Measurements from ENCODE around the gene SLC13A2.

The SLC13A2 gene

GRCh38 chr17:28530250-28530649 lies 56.8 kb downstream of the SLC13A2 start:
- H3K4me3 ChIP-seq (ENCODE audit: insufficient read depth in 1 of 2, low read depth in 1 of 2, low read length in 2 of 2): no peak overlapping the region
- peaks cover 13 to 34% of the 10 kb centered on the region in 2 experiments for H3K27me3 ChIP-seq (ENCODE audit: control insufficient read depth in 1 of 2, insufficient read depth in 1 of 2, low read length in 2 of 2)
- H3K36me3 ChIP-seq (ENCODE audit: control insufficient read depth in 1 of 2, insufficient read depth in 2 of 2, low read depth in 1 of 2, low read length in 2 of 2): no peaks in the 10 kb centered on the region
- WGBS: 84% methylated on average over 4 of the region's 4 CpGs
- no peak overlapping the region for H2AK5ac ChIP-seq (ENCODE audit: low read length, severe bottlenecking)
- H2BK12ac ChIP-seq (ENCODE audit: low read length in 2 of 2): no peak overlapping the region
- H3K79me1 ChIP-seq (replicated peaks; ENCODE audit: low read length, poor library complexity, severe bottlenecking): no peaks in the 10 kb centered on the region
- H3K4me2 ChIP-seq (ENCODE audit: low read length, poor library complexity, severe bottlenecking): no peak overlapping the region
- no peak overlapping the region for H3K23ac ChIP-seq (ENCODE audit: low read length in 2 of 2)
- no peaks in the 10 kb centered on the region for H3K9me3 ChIP-seq (ENCODE audit: control insufficient read depth, low read length)
- H3K4ac ChIP-seq (ENCODE audit: low read depth in 1 of 2, low read length in 2 of 2): no peak overlapping the region
- no peak overlapping the region for H4K91ac ChIP-seq (ENCODE audit: low read length)
- no peak overlapping the region for H2BK5ac ChIP-seq (ENCODE audit: low read depth, low read length, poor library complexity, severe bottlenecking)
- H3K9ac ChIP-seq (ENCODE audit: low read length): no peak overlapping the region
- no peak overlapping the region for H3K27ac ChIP-seq (ENCODE audit: low read length, poor library complexity, severe bottlenecking)
- H3K4me1 ChIP-seq (ENCODE audit: control insufficient read depth, insufficient read depth, low read depth, low read length): peaks cover under 1% of the 10 kb centered on the region
- no peak overlapping the region for H2BK120ac ChIP-seq (ENCODE audit: low read depth, low read length)
- no peak overlapping the region for H4K8ac ChIP-seq (ENCODE audit: low read length)
- no peak for DNase-seq
- no peak overlapping the region for H2BK15ac ChIP-seq (ENCODE audit: low read depth, poor library complexity, severe bottlenecking)
- no peak overlapping the region for H3K14ac ChIP-seq (ENCODE audit: low read length in 2 of 2)
- H2AFZ ChIP-seq (ENCODE audit: low read depth, low read length): no peak overlapping the region
- H3K18ac ChIP-seq (ENCODE audit: low read depth in 1 of 2, low read length in 2 of 2): no peak overlapping the region

- H3K27ac ChIP-seq (ENCODE audit: low read length, poor library complexity, severe bottlenecking): no peak overlapping the region
- H2BK12ac ChIP-seq (ENCODE audit: low read length in 2 of 2): no peak overlapping the region
- H3K23ac ChIP-seq (ENCODE audit: low read length in 2 of 2): no peak overlapping the region
- H3K4me1 ChIP-seq (ENCODE audit: control insufficient read depth, insufficient read depth, low read depth, low read length): no peaks in the 10 kb centered on the region
- no peak overlapping the region for H3K14ac ChIP-seq (ENCODE audit: low read length in 2 of 2)
- no peak overlapping the region for H2BK120ac ChIP-seq (ENCODE audit: low read depth, low read length)
- peaks cover 14 to 34% of the 10 kb centered on the region in 2 experiments for H3K27me3 ChIP-seq (ENCODE audit: control insufficient read depth in 1 of 2, insufficient read depth in 1 of 2, low read length in 2 of 2)
- no peak overlapping the region for H2BK5ac ChIP-seq (ENCODE audit: low read depth, low read length, poor library complexity, severe bottlenecking)
- no peak overlapping the region for H3K18ac ChIP-seq (ENCODE audit: low read depth in 1 of 2, low read length in 2 of 2)
- no peak overlapping the region for H3K9ac ChIP-seq (ENCODE audit: low read length)
- H3K36me3 ChIP-seq (ENCODE audit: control insufficient read depth in 1 of 2, insufficient read depth in 2 of 2, low read depth in 1 of 2, low read length in 2 of 2): no peaks in the 10 kb centered on the region
- no peaks in the 10 kb centered on the region for H3K9me3 ChIP-seq (ENCODE audit: control insufficient read depth, low read length)
- no peak overlapping the region for H4K8ac ChIP-seq (ENCODE audit: low read length)
- no peak overlapping the region for H2AK5ac ChIP-seq (ENCODE audit: low read length, severe bottlenecking)
- no peak overlapping the region for H3K4ac ChIP-seq (ENCODE audit: low read depth in 1 of 2, low read length in 2 of 2)
- no peak overlapping the region for H4K91ac ChIP-seq (ENCODE audit: low read length)
- H3K79me1 ChIP-seq (replicated peaks; ENCODE audit: low read length, poor library complexity, severe bottlenecking): no peaks in the 10 kb centered on the region
- no peak overlapping the region for H2AFZ ChIP-seq (ENCODE audit: low read depth, low read length)
- H3K4me2 ChIP-seq (ENCODE audit: low read length, poor library complexity, severe bottlenecking): no peak overlapping the region
- H2BK15ac ChIP-seq (ENCODE audit: low read depth, poor library complexity, severe bottlenecking): no peak overlapping the region
- DNase-seq: no peak
- 91% methylated on average over 7 of the region's 7 CpGs for WGBS
- no peak overlapping the region for H3K4me3 ChIP-seq (ENCODE audit: insufficient read depth in 1 of 2, low read depth in 1 of 2, low read length in 2 of 2)
These were observed 57.5 kb downstream of the SLC13A2 start for GRCh38 chr17:28530926-28531325.

- no peaks in the 10 kb centered on the region for H3K36me3 ChIP-seq (ENCODE audit: control insufficient read depth in 1 of 2, insufficient read depth in 2 of 2, low read depth in 1 of 2, low read length in 2 of 2)
- no peak overlapping the region for H2BK12ac ChIP-seq (ENCODE audit: low read length in 2 of 2)
- no peak overlapping the region for H2AFZ ChIP-seq (ENCODE audit: low read depth, low read length)
- H2BK5ac ChIP-seq (ENCODE audit: low read depth, low read length, poor library complexity, severe bottlenecking): no peak overlapping the region
- H3K4me2 ChIP-seq (ENCODE audit: low read length, poor library complexity, severe bottlenecking): no peak overlapping the region
- H4K91ac ChIP-seq (ENCODE audit: low read length): no peak overlapping the region
- H3K9ac ChIP-seq (ENCODE audit: low read length): no peak overlapping the region
- peak overlapping the region; percentile 26 for H2BK15ac ChIP-seq (ENCODE audit: low read depth, poor library complexity, severe bottlenecking)
- peak overlapping the region in 1 of 2 experiments; percentile 43 for H3K18ac ChIP-seq (ENCODE audit: low read depth in 1 of 2, low read length in 2 of 2)
- no peak overlapping the region for H3K14ac ChIP-seq (ENCODE audit: low read length in 2 of 2)
- H3K23ac ChIP-seq (ENCODE audit: low read length in 2 of 2): no peak overlapping the region
- peaks cover 24 to 35% of the 10 kb centered on the region in 2 experiments for H3K27me3 ChIP-seq (ENCODE audit: control insufficient read depth in 1 of 2, insufficient read depth in 1 of 2, low read length in 2 of 2)
- H4K8ac ChIP-seq (ENCODE audit: low read length): no peak overlapping the region
- no peaks in the 10 kb centered on the region for H3K79me1 ChIP-seq (replicated peaks; ENCODE audit: low read length, poor library complexity, severe bottlenecking)
- H3K4me3 ChIP-seq (ENCODE audit: insufficient read depth in 1 of 2, low read depth in 1 of 2, low read length in 2 of 2): no peak overlapping the region
- no peak overlapping the region for H3K27ac ChIP-seq (ENCODE audit: low read length, poor library complexity, severe bottlenecking)
- DNase-seq: peak; percentile 12
- no peaks in the 10 kb centered on the region for H3K4me1 ChIP-seq (ENCODE audit: control insufficient read depth, insufficient read depth, low read depth, low read length)
- 76% methylated on average over 5 of the region's 7 CpGs for WGBS
- no peak overlapping the region for H2AK5ac ChIP-seq (ENCODE audit: low read length, severe bottlenecking)
- no peak overlapping the region for H3K4ac ChIP-seq (ENCODE audit: low read depth in 1 of 2, low read length in 2 of 2)
- H2BK120ac ChIP-seq (ENCODE audit: low read depth, low read length): no peak overlapping the region
- no peaks in the 10 kb centered on the region for H3K9me3 ChIP-seq (ENCODE audit: control insufficient read depth, low read length)
These were observed 58.9 kb downstream of the SLC13A2 start for GRCh38 chr17:28532050-28532960.

GRCh38 chr17:28533091-28533807 lies 59.8 kb downstream of the SLC13A2 start:
- Histone ChIP-seq H3K27ac (ENCODE audit: low read length, poor library complexity, severe bottlenecking) (no peak overlapping the region), H3K4me1 (ENCODE audit: control insufficient read depth, insufficient read depth, low read depth, low read length) (no peaks in the 10 kb centered on the region), H3K4me2 (ENCODE audit: low read length, poor library complexity, severe bottlenecking) (no peak overlapping the region), H3K18ac (ENCODE audit: low read depth in 1 of 2, low read length in 2 of 2) (peak overlapping the region in 1 of 2 experiments; percentile 43), H3K27me3 (ENCODE audit: control insufficient read depth in 1 of 2, insufficient read depth in 1 of 2, low read length in 2 of 2) (peaks cover 34 to 38% of the 10 kb centered on the region in 2 experiments), H3K9me3 (ENCODE audit: control insufficient read depth, low read length) (no peaks in the 10 kb centered on the region), H3K4ac (ENCODE audit: low read depth in 1 of 2, low read length in 2 of 2) (no peak overlapping the region), H4K8ac (ENCODE audit: low read length) (no peak overlapping the region), H3K79me1 (replicated peaks; ENCODE audit: low read length, poor library complexity, severe bottlenecking) (no peaks in the 10 kb centered on the region), H2BK12ac (ENCODE audit: low read length in 2 of 2) (no peak overlapping the region), H2BK15ac (ENCODE audit: low read depth, poor library complexity, severe bottlenecking) (peak overlapping the region; percentile 26), H3K14ac (ENCODE audit: low read length in 2 of 2) (no peak overlapping the region), H3K9ac (ENCODE audit: low read length) (no peak overlapping the region), H3K23ac (ENCODE audit: low read length in 2 of 2) (no peak overlapping the region), H2BK120ac (ENCODE audit: low read depth, low read length) (no peak overlapping the region), H2AK5ac (ENCODE audit: low read length, severe bottlenecking) (no peak overlapping the region), H2AFZ (ENCODE audit: low read depth, low read length) (no peak overlapping the region), H2BK5ac (ENCODE audit: low read depth, low read length, poor library complexity, severe bottlenecking) (no peak overlapping the region), H3K4me3 (ENCODE audit: insufficient read depth in 1 of 2, low read depth in 1 of 2, low read length in 2 of 2) (no peak overlapping the region), H3K36me3 (ENCODE audit: control insufficient read depth in 1 of 2, insufficient read depth in 2 of 2, low read depth in 1 of 2, low read length in 2 of 2) (no peaks in the 10 kb centered on the region), H4K91ac (ENCODE audit: low read length) (no peak overlapping the region)
- DNase-seq: no peak
- 81% methylated on average over 16 of the region's 16 CpGs for WGBS
